Endothelial cell of umbilical vein (primary cell): Measurements from ENCODE around the gene CLSTN2. TPM values are rescaled to one million over a fixed set of nuclear protein-coding genes. Genes with fewer than 3 reads are reported as not detected.

Experiments
- BruUV-seq: library from RNA; stranded (reverse); fragments of 400-500 nt; replicated peaks from 2 replicates; lab custom pipeline; 2021; lab: Mats Ljungman, UMichigan
- CTCF ChIA-PET: fragments of 300-600, 350-600 bp; sonication (Branson Sonifier 250); formaldehyde crosslinking; loops from one replicate; lab custom pipeline; 2021; ENCODE audit warnings: antibody characterized with exemption, inconsistent platforms; lab: Charles Lee
- POLR2A ChIA-PET: fragments of 300-600, 350-600 bp; sonication (Branson Sonifier 250); formaldehyde crosslinking; loops from one replicate; lab custom pipeline; 2021; ENCODE audit warnings: antibody characterized with exemption, inconsistent platforms; lab: Charles Lee
- DNase-seq: peaks from one replicate; pipeline ENCODE4 v3.0.0-alpha.2; 2011; ENCODE audit warnings: low read depth, low spot score
- FAIRE-seq: peaks from 2 replicates; lab custom pipeline; 2011; peaks lifted over from hg19 to GRCh38; lab: Jason Lieb, UNC
- H2AFZ ChIP-seq: 2 replicates; pipeline ENCODE4 v1.6.0; 2012; ENCODE audit warnings: low read depth, low read length, control low read depth, inconsistent platforms
- H3K27ac ChIP-seq: 2 replicates; pipeline ENCODE4 v1.5.1; 2011; ENCODE audit warnings: low read depth, mild to moderate bottlenecking, control low read depth, low read length, moderate library complexity; ENCODE audit not compliant: insufficient read depth
- H3K27me3 ChIP-seq, 2 experiments: 2 replicates each; pipeline versions ENCODE4 v1.6.0 to v1.6.1; 2011; ENCODE audit warnings: low read length in 2 of 2, mixed read lengths in 1 of 2; ENCODE audit not compliant: control insufficient read depth in 2 of 2, insufficient read depth in 2 of 2
- H3K36me3 ChIP-seq, 2 experiments: 2 replicates in 1 of 2; 3 replicates in 1 of 2; pipeline ENCODE4 v1.5.1; 2011; ENCODE audit warnings: low read length in 2 of 2, mild to moderate bottlenecking in 1 of 2, moderate library complexity in 1 of 2; ENCODE audit not compliant: control insufficient read depth in 2 of 2, insufficient read depth in 2 of 2; ENCODE audit errors: extremely low read depth in 1 of 2
- H3K4me1 ChIP-seq: 3 replicates; pipeline ENCODE4 v1.5.1; 2011; ENCODE audit warnings: mild to moderate bottlenecking, low read length; ENCODE audit not compliant: control insufficient read depth, insufficient read depth; ENCODE audit errors: extremely low read depth
- H3K4me2 ChIP-seq: 2 replicates; pipeline ENCODE4 v1.6.1; 2011; ENCODE audit warnings: low read length, control low read depth, mixed read lengths; ENCODE audit not compliant: insufficient read depth
- H3K4me3 ChIP-seq, 3 experiments: fragments of 200-600 bp in 1 of 3; sonication (generic), shearing (Covaris generic) in 1 of 3; replicated peaks in 1 of 3; 2 replicates each; pipeline ENCODE4 v1.5.1; 2011 to 2016; ENCODE audit warnings: control low read depth in 3 of 3, low read length in 3 of 3, mild to moderate bottlenecking in 2 of 3, inconsistent platforms in 1 of 3, low read depth in 1 of 3, moderate library complexity in 1 of 3; ENCODE audit not compliant: insufficient read depth in 1 of 3
- H3K79me2 ChIP-seq: 2 replicates; pipeline ENCODE4 v1.6.0; 2012; ENCODE audit warnings: low read length, inconsistent platforms; ENCODE audit not compliant: control insufficient read depth, insufficient read depth
- H3K9ac ChIP-seq: replicated peaks from 2 replicates; pipeline ENCODE3; 2011; ENCODE audit warnings: low read length, control low read depth; ENCODE audit not compliant: insufficient read depth; ENCODE audit errors: extremely low read depth
- H3K9me1 ChIP-seq: replicated peaks from 3 replicates; pipeline ENCODE4 v1.6.0; 2011; ENCODE audit warnings: mild to moderate bottlenecking, low read length; ENCODE audit not compliant: control insufficient read depth, insufficient read depth; ENCODE audit errors: extremely low read depth
- H3K9me3 ChIP-seq: replicated peaks from 2 replicates; pipeline ENCODE4 v1.5.1; 2012; ENCODE audit warnings: low read length, inconsistent platforms; ENCODE audit not compliant: control insufficient read depth, insufficient read depth
- H4K20me1 ChIP-seq: replicated peaks from 2 replicates; pipeline ENCODE3; 2011; ENCODE audit warnings: mild to moderate bottlenecking, low read length; ENCODE audit not compliant: control insufficient read depth, insufficient read depth; ENCODE audit errors: extremely low read depth
- CTCF ChIP-seq, 2 donors: IDR thresholded peaks; 1 replicate in 1 of 2; 2 replicates in 1 of 2; pipeline ENCODE4 v1.5.1; 2011; ENCODE audit warnings: low read length in 2 of 2, mild to moderate bottlenecking in 2 of 2, moderate library complexity in 2 of 2, control low read depth in 1 of 2, inconsistent platforms in 1 of 2, low read depth in 1 of 2; ENCODE audit not compliant: insufficient read depth in 1 of 2; ENCODE audit errors: extremely low read depth in 1 of 2
- EZH2 ChIP-seq: IDR thresholded peaks from 2 replicates; pipeline ENCODE4 v1.6.1; 2012; ENCODE audit warnings: borderline replicate concordance, low read depth, mild to moderate bottlenecking, moderate library complexity, low read length, inconsistent platforms; ENCODE audit not compliant: severe bottlenecking
- FOS ChIP-seq: IDR thresholded peaks from 2 replicates; pipeline ENCODE4 v1.6.1; 2011; ENCODE audit warnings: mild to moderate bottlenecking, low read length, moderate library complexity, borderline replicate concordance; ENCODE audit not compliant: insufficient read depth
- GATA2 ChIP-seq: IDR thresholded peaks from 2 replicates; pipeline ENCODE4 v1.7.0; 2011; ENCODE audit warnings: low read depth, mild to moderate bottlenecking, moderate library complexity, mixed read lengths, low read length; ENCODE audit not compliant: insufficient read length, insufficient read depth
- JUN ChIP-seq: IDR thresholded peaks from 2 replicates; pipeline ENCODE4 v1.6.1; 2011; ENCODE audit warnings: borderline replicate concordance, low read depth; ENCODE audit not compliant: insufficient read length, insufficient read depth
- MAX ChIP-seq: IDR thresholded peaks from 2 replicates; pipeline ENCODE4 v1.6.1; 2011; ENCODE audit not compliant: insufficient read depth, insufficient read length
- MYC ChIP-seq: IDR thresholded peaks from one replicate; pipeline ENCODE4 v1.6.1; 2011; ENCODE audit warnings: mild to moderate bottlenecking, low read depth, low read length
- POLR2A ChIP-seq: IDR thresholded peaks from 2 replicates; pipeline ENCODE4 v1.6.1; 2012; ENCODE audit warnings: low read depth, mild to moderate bottlenecking, control low read depth, low read length
- POLR2AphosphoS5 ChIP-seq: IDR thresholded peaks from 2 replicates; pipeline ENCODE4 v1.6.1; 2012; ENCODE audit warnings: low read depth, mild to moderate bottlenecking, control low read depth, low read length, moderate library complexity; ENCODE audit not compliant: insufficient read depth
- dilution Hi-C: fragments of 300-500 bp; cut with MboI; formaldehyde crosslinking; loops from one replicate; pipeline ENCODE4 v1.15.0; 2019; ENCODE audit warnings: low sequenced_read_pairs; ENCODE audit not compliant: extremely low pct_ligation_motif_present
- intact Hi-C: fragments of 100-400 bp; cut with micrococcal nuclease; formaldehyde crosslinking; loops from one replicate; pipeline ENCODE4 v1.10.0; 2022
- polyA plus RNA-seq, 4 experiments: library from polyadenylated mRNA; depleted of rRNA in 3 of 4; stranded (reverse) in 3 of 4; unstranded in 1 of 4; fragments of >200 nt; gene quantifications; 2 replicates each; pipeline versions ENCODE4 v1.2.1 to v1.2.3, GENCODE V29; 2011 to 2012; ENCODE audit warnings: missing spikeins in 1 of 4
- total RNA-seq: library from RNA; stranded (reverse); gene quantifications from 2 replicates; pipeline ENCODE4 v1.2.3, GENCODE V29; 2021

CLSTN2 gene
- total and polyA plus RNA-seq, 2 donors (not counting 3 experiments of a cell fraction or from before 2014, with no cell fraction given): 0.26 to 0.38 TPM

- Histone ChIP-seq H3K27me3 (no peaks in the 10 kb centered on the region), H3K4me1 (no peaks in the 10 kb centered on the region), H3K27ac (no peak overlapping the region), H3K9me3 (no peaks in the 10 kb centered on the region), H3K9me1 (no peaks in the 10 kb centered on the region), H3K79me2 (no peaks in the 10 kb centered on the region), H4K20me1 (no peaks in the 10 kb centered on the region), H3K4me2 (no peak overlapping the region), H2AFZ (no peak overlapping the region), H3K4me3 (no peak overlapping the region), H3K36me3 (no peaks in the 10 kb centered on the region), H3K9ac (no peak overlapping the region)
- CTCF ChIA-PET: no interaction called here
- no peak for FAIRE-seq
- no peak for DNase-seq
- TF ChIP-seq CTCF (IDR thresholded peaks at IDR 0.05; ENCODE audit: extremely low read depth in 1 of 2, insufficient read depth in 1 of 2, low read depth in 1 of 2, low read length in 2 of 2) (no peak), JUN (no peak), EZH2 (no peak), GATA2 (no peak), FOS (no peak), MYC (no peak), POLR2A (no peak), MAX (no peak), POLR2AphosphoS5 (no peak)
- no TSS peak for BruUV-seq
- dilution Hi-C loops (no loop called here), intact Hi-C loops (no loop called here)
- POLR2A ChIA-PET: interaction anchor here (0.8 kb wide), 1 partner anchor 29 kb away, joined by 3 read pairs; no protein-coding TSS in a partner anchor
Measured at GRCh38 chr3:140147965-140148490, 213.0 kb downstream of the CLSTN2 start.
